Inferior parietal cortex (tissue), 1 donor: Measurements from ENCODE around the gene TIAM1.

Experiments
- DNase-seq: peaks from one replicate; pipeline ENCODE4 v3.0.0-alpha.2; 2016; ENCODE audit errors: extremely low spot score

Gene TIAM1

GRCh38 chr21:31330144-31330483 lies 13.9 kb downstream of the TIAM1 start:
- DNase-seq = no peak

- DNase-seq = no peak
Observed at GRCh38 chr21:31329456-31330143, 14.5 kb downstream of the TIAM1 start.

GRCh38 chr21:31326522-31327242 lies 17.4 kb downstream of the TIAM1 start:
- DNase-seq = no peak

- no peak for DNase-seq
Observed at GRCh38 chr21:31318971-31319370, 25.1 kb downstream of the TIAM1 start.

GRCh38 chr21:31317688-31318087 lies 26.4 kb downstream of the TIAM1 start:
- no peak for DNase-seq

DNA sequence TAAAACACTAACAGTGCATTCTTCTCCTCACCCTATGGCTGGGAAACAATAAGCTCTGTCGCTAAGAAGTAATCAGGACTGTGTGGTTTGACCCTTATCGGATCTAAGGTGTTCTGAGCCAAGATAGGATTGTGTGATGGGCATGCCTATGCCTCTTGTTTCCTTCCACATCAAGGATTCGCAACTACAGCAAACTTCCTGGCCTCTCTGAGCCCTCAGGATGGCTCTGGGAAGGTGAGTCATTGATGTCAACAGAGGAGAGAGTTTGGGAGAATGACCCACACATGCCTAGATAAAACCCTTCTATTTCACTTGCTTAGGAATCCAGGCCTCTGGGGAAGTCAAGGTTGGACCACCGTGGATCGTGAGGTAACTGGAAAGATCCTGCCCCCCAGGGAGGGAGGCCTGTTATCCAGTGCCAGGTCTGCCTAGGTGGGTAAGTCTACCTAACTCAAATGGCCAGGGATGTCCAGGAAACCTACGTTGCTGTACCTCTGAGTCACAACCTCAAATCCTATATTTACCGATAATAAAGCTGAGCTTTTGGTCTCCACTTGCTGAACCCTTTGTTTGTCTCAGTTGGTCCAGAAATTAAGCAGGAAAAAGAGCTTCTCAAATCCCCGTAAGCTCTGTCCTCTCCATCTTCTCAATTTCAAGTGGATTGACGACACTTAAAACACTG lies 27.4 kb downstream of the TIAM1 start:
- no peak for DNase-seq

- no peak for DNase-seq
Observed at GRCh38 chr21:31316072-31316471, 28.0 kb downstream of the TIAM1 start.

DNA sequence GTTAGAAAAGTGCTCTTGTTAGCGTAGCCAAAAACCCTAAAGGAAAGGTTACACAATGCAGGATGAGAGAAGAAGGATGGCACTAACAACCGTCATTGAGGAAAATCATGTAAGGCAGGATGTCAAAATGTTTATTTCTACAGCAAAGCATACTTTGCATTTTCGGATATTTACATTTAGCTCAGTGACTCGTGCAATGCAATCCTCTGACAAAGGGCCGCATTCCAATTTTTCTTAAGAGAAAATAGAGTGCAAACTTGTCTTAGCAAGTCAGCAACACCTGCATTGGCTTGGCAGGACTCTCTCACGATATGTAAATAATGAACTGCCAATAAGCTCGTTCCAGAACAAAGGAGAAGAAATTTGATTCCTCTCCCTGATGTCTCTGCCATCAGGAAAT lies 33.3 kb downstream of the TIAM1 start:
- no peak for DNase-seq

DNA sequence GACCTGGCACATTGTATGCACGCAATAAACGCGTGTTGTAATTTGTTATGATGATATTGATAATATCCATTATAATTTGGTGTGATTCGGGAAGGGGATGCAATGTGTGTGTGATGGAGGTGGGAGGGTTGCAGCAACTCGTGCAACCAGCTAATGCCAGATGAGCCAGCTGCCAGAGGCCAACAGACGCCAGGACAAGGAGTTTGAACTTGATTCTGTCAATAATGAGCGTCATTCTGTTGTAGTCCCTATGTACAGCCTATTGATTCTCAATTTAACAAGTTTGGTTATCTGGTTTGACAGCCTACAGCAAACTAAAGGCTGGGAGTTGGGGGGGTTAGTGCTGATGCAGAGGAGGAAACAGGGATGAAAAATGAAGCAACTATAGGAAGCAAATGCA lies 35.5 kb downstream of the TIAM1 start:
- no peak for DNase-seq

DNA sequence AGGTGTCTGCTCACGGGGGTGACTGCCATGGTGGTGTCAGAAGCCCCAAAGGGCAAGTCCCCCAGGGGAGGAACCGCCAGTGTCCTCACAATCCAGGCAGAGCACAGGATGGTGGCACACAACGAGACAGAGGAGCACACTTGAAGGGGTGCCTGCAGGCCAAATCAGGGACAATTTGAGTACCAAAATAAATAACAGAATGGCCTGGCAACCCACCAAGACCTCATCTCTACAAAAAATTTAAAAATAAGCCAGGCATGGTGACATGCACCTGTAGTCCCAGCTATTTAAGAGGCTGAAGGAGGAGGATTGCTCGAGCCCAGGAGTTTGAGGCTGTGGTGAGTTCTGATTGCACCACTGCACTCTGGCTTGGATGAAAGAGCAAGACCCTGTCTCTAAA lies 38.2 kb downstream of the TIAM1 start:
- no peak for DNase-seq

- DNase-seq = no peak
Observed at GRCh38 chr21:31299291-31300147, 44.5 kb downstream of the TIAM1 start.

- DNase-seq = no peak
Observed at GRCh38 chr21:31298618-31299269, 45.3 kb downstream of the TIAM1 start.

DNA sequence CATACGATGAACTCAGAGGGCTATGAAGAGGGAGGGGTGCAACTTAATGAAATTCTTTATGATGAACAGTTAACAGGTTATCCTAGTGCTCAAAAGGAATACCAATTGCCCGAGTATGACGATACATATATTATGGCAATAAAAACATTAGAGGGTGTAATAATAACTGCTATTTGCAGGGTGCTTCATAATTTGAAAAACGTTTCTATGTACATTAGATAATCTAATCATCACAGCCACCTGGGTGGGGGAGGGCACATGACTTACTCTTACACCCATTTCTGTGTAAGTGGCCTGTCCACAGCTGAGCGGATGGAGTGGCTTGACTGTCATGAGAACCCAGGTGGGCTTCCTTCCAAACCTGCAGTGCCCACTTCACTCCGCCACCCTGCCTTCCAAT lies 46.3 kb downstream of the TIAM1 start:
- DNase-seq = no peak

GRCh38 chr21:31295676-31296075 lies 48.4 kb downstream of the TIAM1 start:
- DNase-seq = no peak

- DNase-seq = no peak
Observed at GRCh38 chr21:31294691-31295090, 49.4 kb downstream of the TIAM1 start.

DNA sequence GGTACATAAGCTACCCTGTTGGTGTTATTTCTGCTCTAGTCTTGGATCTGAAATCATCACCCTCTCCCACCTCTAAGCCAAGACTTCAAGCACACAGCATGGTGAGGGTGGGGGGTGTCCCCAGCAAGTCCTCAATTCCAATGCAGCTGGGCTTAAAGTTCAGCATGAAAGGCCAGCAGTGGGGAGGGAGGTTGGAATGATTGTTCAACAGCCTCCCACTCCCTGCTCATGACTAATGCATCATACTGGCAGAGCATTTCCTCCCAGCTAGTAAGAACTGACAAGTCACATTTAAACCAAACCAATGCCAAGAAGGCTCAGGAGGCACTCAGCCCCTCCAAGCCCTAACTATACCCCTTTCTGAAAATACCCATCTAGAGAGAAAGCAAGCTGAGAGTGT lies 50.1 kb downstream of the TIAM1 start:
- DNase-seq = no peak

- no peak for DNase-seq
Observed at GRCh38 chr21:31290765-31291164, 53.3 kb downstream of the TIAM1 start.

DNA sequence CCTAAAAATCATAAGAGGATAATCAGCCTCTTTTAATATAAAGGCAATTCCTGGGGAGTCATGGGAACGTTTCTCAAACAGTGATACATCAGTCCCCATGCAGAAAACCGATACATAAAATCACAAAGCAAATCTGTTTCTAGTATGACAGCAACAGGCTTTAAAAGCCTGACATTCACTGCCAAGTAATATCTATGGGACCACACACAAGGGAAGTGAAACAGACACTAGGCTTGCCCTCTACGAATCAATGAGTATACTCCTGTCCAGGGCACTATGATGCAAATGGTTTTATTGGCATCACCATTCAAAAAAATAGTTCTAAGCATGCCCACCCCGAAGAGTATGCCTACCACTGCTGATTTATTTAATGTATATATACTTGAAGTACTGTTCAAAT lies 54.4 kb downstream of the TIAM1 start:
- DNase-seq = no peak

GRCh38 chr21:31288191-31288590 lies 55.9 kb downstream of the TIAM1 start:
- DNase-seq = no peak

GRCh38 chr21:31287201-31287600 lies 56.9 kb downstream of the TIAM1 start:
- DNase-seq = no peak

- no peak for DNase-seq
Observed at GRCh38 chr21:31286621-31287020, 57.4 kb downstream of the TIAM1 start.
